WTC11 (cell line): ENCODE data around the gene RYR2. TPM values are rescaled to one million over a fixed set of nuclear protein-coding genes. Genes with fewer than 3 reads are reported as not detected.

Source experiments
- ATAC-seq: fragments of 200-7000 bp; cut with Tn5 transposase; 2 replicates; pipeline ENCODE4 v1.10.0; 2021; ENCODE audit warnings: mild to moderate bottlenecking, moderate library complexity
- CTCF ChIA-PET: fragments of 300-600 bp; sonication (Branson Sonifier 250); formaldehyde crosslinking; loops from one replicate; lab custom pipeline; 2021; ENCODE audit warnings: antibody characterized with exemption; lab: Charles Lee
- POLR2A ChIA-PET: fragments of 350-600 bp; sonication (Branson Sonifier 250); formaldehyde crosslinking; loops from one replicate; lab custom pipeline; 2021; ENCODE audit warnings: antibody characterized with exemption; lab: Charles Lee
- DNase-seq: peaks from one replicate; pipeline ENCODE4 v3.0.0; 2021; ENCODE audit warnings: low spot score
- H3K27ac Mint-ChIP-seq: 2 replicates; pipeline ENCODE4 v1.8.0; 2021; ENCODE audit warnings: mixed read lengths
- H3K27me3 Mint-ChIP-seq: 2 replicates; pipeline ENCODE4 v1.8.0; 2021; ENCODE audit warnings: low read depth, mild to moderate bottlenecking, moderate library complexity, mixed read lengths
- H3K36me3 Mint-ChIP-seq: 2 replicates; pipeline ENCODE4 v1.8.0; 2021; ENCODE audit warnings: mixed read lengths
- H3K4me1 Mint-ChIP-seq: 2 replicates; pipeline ENCODE4 v1.8.0; 2022; ENCODE audit warnings: mixed read lengths
- H3K4me3 Mint-ChIP-seq: 2 replicates; pipeline ENCODE4 v1.8.0; 2021; ENCODE audit warnings: mild to moderate bottlenecking, moderate library complexity, mixed read lengths
- H3K9me3 Mint-ChIP-seq: 2 replicates; pipeline ENCODE4 v1.8.0; 2021; ENCODE audit warnings: mixed read lengths
- AR ChIP-seq: fragments of 250-450 bp; sonication (Bioruptor Pico); IDR thresholded peaks from 2 replicates; pipeline ENCODE4 v1.9.0; 2021; ENCODE audit warnings: mild to moderate bottlenecking
- ARID4B ChIP-seq: sonication (generic); formaldehyde crosslinking; IDR thresholded peaks from 2 replicates; pipeline ENCODE4 v1.8.0; 2023; ENCODE audit warnings: missing genetic modification reagents, mild to moderate bottlenecking, borderline replicate concordance
- CDX4 ChIP-seq: fragments of 250-450 bp; sonication (Bioruptor Pico); IDR thresholded peaks from 2 replicates; pipeline ENCODE4 v1.9.0; 2021; ENCODE audit warnings: moderate library complexity, mild to moderate bottlenecking, inconsistent platforms, borderline replicate concordance
- CREM ChIP-seq: sonication (generic); formaldehyde crosslinking; IDR thresholded peaks from 2 replicates; pipeline ENCODE4 v1.8.1; 2022; ENCODE audit warnings: mild to moderate bottlenecking, missing genetic modification reagents, moderate library complexity
- E2F1 ChIP-seq: sonication (generic); formaldehyde crosslinking; IDR thresholded peaks from 2 replicates; pipeline ENCODE4 v1.8.0; 2022; ENCODE audit warnings: mild to moderate bottlenecking, missing genetic modification reagents
- E2F5 ChIP-seq: sonication (generic); formaldehyde crosslinking; IDR thresholded peaks from 2 replicates; pipeline ENCODE4 v1.8.1; 2022; ENCODE audit warnings: mild to moderate bottlenecking, moderate library complexity, missing genetic modification reagents
- ETV6 ChIP-seq: sonication (generic); formaldehyde crosslinking; IDR thresholded peaks from 2 replicates; pipeline ENCODE4 v1.8.1; 2022; ENCODE audit warnings: mild to moderate bottlenecking, missing genetic modification reagents
- GTF2I ChIP-seq: fragments of 250-450 bp; sonication (Bioruptor Pico); conservative IDR thresholded peaks from 2 replicates; pipeline ENCODE4 v1.4.0; 2021; ENCODE audit warnings: mild to moderate bottlenecking
- IRF1 ChIP-seq: sonication (generic); formaldehyde crosslinking; IDR thresholded peaks from 2 replicates; pipeline ENCODE4 v1.8.0; 2023; ENCODE audit warnings: missing genetic modification reagents
- NR2C2 ChIP-seq: sonication (generic); formaldehyde crosslinking; IDR thresholded peaks from 2 replicates; pipeline ENCODE4 v1.8.0; 2022; ENCODE audit warnings: mild to moderate bottlenecking, missing genetic modification reagents
- RELA ChIP-seq: sonication (generic); formaldehyde crosslinking; IDR thresholded peaks from 2 replicates; pipeline ENCODE4 v1.8.1; 2022; ENCODE audit warnings: missing genetic modification reagents, mild to moderate bottlenecking, borderline replicate concordance
- SMAD4 ChIP-seq: sonication (generic); formaldehyde crosslinking; IDR thresholded peaks from 2 replicates; pipeline ENCODE4 v1.8.0; 2022; ENCODE audit warnings: mild to moderate bottlenecking, missing genetic modification reagents
- SP1 ChIP-seq: sonication (generic); formaldehyde crosslinking; conservative IDR thresholded peaks from 2 replicates; pipeline ENCODE4 v1.8.1; 2022; ENCODE audit warnings: missing genetic modification reagents
- USF1 ChIP-seq: sonication (generic); formaldehyde crosslinking; IDR thresholded peaks from 2 replicates; pipeline ENCODE4 v1.8.0; 2022; ENCODE audit warnings: mild to moderate bottlenecking, missing genetic modification reagents
- USF2 ChIP-seq: sonication (generic); formaldehyde crosslinking; IDR thresholded peaks from 2 replicates; pipeline ENCODE4 v1.8.1; 2023; ENCODE audit warnings: mild to moderate bottlenecking, missing genetic modification reagents, moderate library complexity
- ZNF281 ChIP-seq: sonication (generic); formaldehyde crosslinking; IDR thresholded peaks from 2 replicates; pipeline ENCODE4 v1.8.0; 2023; ENCODE audit warnings: mild to moderate bottlenecking, missing genetic modification reagents
- ZNF532 ChIP-seq: fragments of 250-450 bp; sonication (Bioruptor Pico); IDR thresholded peaks from 2 replicates; pipeline ENCODE4 v1.9.0; 2021; ENCODE audit warnings: mild to moderate bottlenecking, borderline replicate concordance
- total RNA-seq: library from RNA; stranded (reverse); gene quantifications from 3 replicates; pipeline ENCODE4 v1.2.3, GENCODE V29; 2021

The RYR2 gene
- total RNA-seq, 1 experiment from 2014 or later, result 7.9 TPM

GRCh38 chr1:237679687-237680086, 637.7 kb downstream of the RYR2 start:
- H3K27ac Mint-ChIP-seq, result no peak overlapping the region
- CTCF ChIA-PET, result no interaction called here
- DNase-seq (no peak), ATAC-seq (no peak)
- H3K27me3 Mint-ChIP-seq, result no peaks in the 10 kb centered on the region; the same call in 1 of the 2 replicates
- H3K9me3 Mint-ChIP-seq, result no peaks in the 10 kb centered on the region
- H3K4me3 Mint-ChIP-seq, result no peak overlapping the region
- no peaks in the 10 kb centered on the region for H3K36me3 Mint-ChIP-seq
- POLR2A ChIA-PET, result no interaction called here
- peaks cover 29% of the 10 kb centered on the region for H3K4me1 Mint-ChIP-seq
- TF ChIP-seq SMAD4 (no peak), ETV6 (no peak), USF1 (CRISPR knock-in tag) (no peak), GTF2I (CRISPR knock-in tag) (no peak), NR2C2 (CRISPR knock-in tag) (no peak), SP1 (CRISPR knock-in tag) (no peak), RELA (no peak), ZNF532 (no peak), ARID4B (CRISPR knock-in tag) (no peak), CDX4 (no peak), E2F5 (no peak), AR (CRISPR knock-in tag) (no peak), CREM (CRISPR knock-in tag) (no peak), IRF1 (CRISPR knock-in tag) (no peak), E2F1 (CRISPR knock-in tag) (no peak), ZNF281 (CRISPR knock-in tag) (no peak), USF2 (CRISPR knock-in tag) (no peak)
